ENCODE measurements around the gene ZDHHC6. TPM values are rescaled to one million over a fixed set of nuclear protein-coding genes. Genes with fewer than 3 reads are reported as not detected.
"Not testable (repeated sequence)": the region's sequence is repeated elsewhere in the genome, so short reads cannot be mapped to it uniquely, and the experiment has no call there.

The ZDHHC6 gene
- total and polyA plus RNA-seq, 2 donors (not counting 1 experiment from before 2014, with no cell fraction given), result 30.5 to 61.2 TPM

DNA sequence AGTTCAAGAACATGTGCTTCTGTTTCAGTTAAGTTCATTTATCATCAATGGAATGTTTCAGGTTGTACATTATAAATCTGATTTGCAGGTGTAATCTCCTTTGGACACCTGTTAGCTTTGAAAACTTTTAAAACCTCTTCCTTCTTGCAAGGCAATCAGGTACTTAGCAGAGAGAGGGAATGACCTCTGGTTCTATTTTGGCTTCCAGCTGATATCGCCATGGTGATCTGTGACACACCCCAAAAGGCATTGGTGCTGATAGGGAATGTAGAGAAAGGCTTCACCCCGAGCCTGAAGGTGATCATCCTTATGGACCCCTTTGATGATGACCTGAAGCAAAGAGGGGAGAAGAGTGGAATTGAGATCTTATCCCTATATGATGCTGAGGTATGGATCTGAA lies 37.4 kb downstream of the ZDHHC6 start:
- Mint-ChIP-seq H3K4me1 (peaks cover 4% of the 10 kb centered on the region), H3K27ac (no peak overlapping the region), H3K27me3 (no peaks in the 10 kb centered on the region), H3K9me3 (ENCODE audit: insufficient read depth) (peaks cover 6% of the 10 kb centered on the region), H3K4me3 (no peak overlapping the region)
- H3K4me3 ChIP-seq (ENCODE audit: control extremely low read depth in 1 of 5, extremely low read depth in 1 of 5, insufficient read depth in 1 of 5, low read depth in 2 of 5, low read length in 4 of 5), result no peak overlapping the region
- intact Hi-C loops (cut with micrococcal nuclease), result no loop called here
- no peaks in the 10 kb centered on the region for H4K20me1 ChIP-seq (ENCODE audit: control insufficient read depth, insufficient read depth, low read length, poor library complexity, severe bottlenecking)
- ChIA-PET POLR2A (no interaction called here), CTCF (interaction anchor here (1.3 kb wide), 1 partner anchor 8 kb away, joined by 3 read pairs; no protein-coding TSS in a partner anchor)
- no peaks in the 10 kb centered on the region for H3K79me2 ChIP-seq (ENCODE audit: control insufficient read depth, insufficient read depth, low read length)
- no peaks in the 10 kb centered on the region for H3K4me1 ChIP-seq (ENCODE audit: control insufficient read depth in 2 of 2, insufficient read depth in 2 of 2, low read length in 2 of 2)
- no peaks in the 10 kb centered on the region for H3K9me3 ChIP-seq (ENCODE audit: control extremely low read depth in 1 of 3, control insufficient read depth in 2 of 3, insufficient read depth in 1 of 3, low read length in 2 of 3)
- H3K4me2 ChIP-seq (replicated peaks; ENCODE audit: low read depth, low read length, poor library complexity, severe bottlenecking), result no peak overlapping the region
- TF ChIP-seq EZH2 (IDR thresholded peaks at IDR 0.05; ENCODE audit: borderline replicate concordance, insufficient read depth, low read depth, low read length, poor library complexity, severe bottlenecking), result no peak
- TF ChIP-seq, protein P1, sequence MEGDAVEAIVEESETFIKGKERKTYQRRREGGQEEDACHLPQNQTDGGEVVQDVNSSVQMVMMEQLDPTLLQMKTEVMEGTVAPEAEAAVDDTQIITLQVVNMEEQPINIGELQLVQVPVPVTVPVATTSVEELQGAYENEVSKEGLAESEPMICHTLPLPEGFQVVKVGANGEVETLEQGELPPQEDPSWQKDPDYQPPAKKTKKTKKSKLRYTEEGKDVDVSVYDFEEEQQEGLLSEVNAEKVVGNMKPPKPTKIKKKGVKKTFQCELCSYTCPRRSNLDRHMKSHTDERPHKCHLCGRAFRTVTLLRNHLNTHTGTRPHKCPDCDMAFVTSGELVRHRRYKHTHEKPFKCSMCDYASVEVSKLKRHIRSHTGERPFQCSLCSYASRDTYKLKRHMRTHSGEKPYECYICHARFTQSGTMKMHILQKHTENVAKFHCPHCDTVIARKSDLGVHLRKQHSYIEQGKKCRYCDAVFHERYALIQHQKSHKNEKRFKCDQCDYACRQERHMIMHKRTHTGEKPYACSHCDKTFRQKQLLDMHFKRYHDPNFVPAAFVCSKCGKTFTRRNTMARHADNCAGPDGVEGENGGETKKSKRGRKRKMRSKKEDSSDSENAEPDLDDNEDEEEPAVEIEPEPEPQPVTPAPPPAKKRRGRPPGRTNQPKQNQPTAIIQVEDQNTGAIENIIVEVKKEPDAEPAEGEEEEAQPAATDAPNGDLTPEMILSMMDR (IDR thresholded peaks at IDR 0.05), result no peak
- H3K27me3 ChIP-seq (replicated peaks in 1 of 4; ENCODE audit: control extremely low read depth in 1 of 4, control insufficient read depth in 3 of 4, insufficient read depth in 4 of 4, low read length in 3 of 4), result no peaks in the 10 kb centered on the region
- DNase-seq (no peak), ATAC-seq (ENCODE audit: low read depth) (no peak)
- no peak overlapping the region for H3K27ac ChIP-seq (ENCODE audit: low read length in 2 of 2)
- H3K9ac ChIP-seq (ENCODE audit: low read length), result no peak overlapping the region
- 100% methylated on average over 1 of the region's 2 CpGs for WGBS (ENCODE audit: insufficient coverage)
- H3K36me3 ChIP-seq (replicated peaks in 1 of 2; ENCODE audit: control extremely low read depth in 1 of 2, control insufficient read depth in 1 of 2, extremely low read depth in 1 of 2, insufficient read depth in 2 of 2, low read length in 1 of 2), result peaks cover 5 to 85% of the 10 kb centered on the region in 2 experiments
- no peak overlapping the region for H2AFZ ChIP-seq (ENCODE audit: insufficient read depth, low read depth, low read length, poor library complexity, severe bottlenecking)

DNA sequence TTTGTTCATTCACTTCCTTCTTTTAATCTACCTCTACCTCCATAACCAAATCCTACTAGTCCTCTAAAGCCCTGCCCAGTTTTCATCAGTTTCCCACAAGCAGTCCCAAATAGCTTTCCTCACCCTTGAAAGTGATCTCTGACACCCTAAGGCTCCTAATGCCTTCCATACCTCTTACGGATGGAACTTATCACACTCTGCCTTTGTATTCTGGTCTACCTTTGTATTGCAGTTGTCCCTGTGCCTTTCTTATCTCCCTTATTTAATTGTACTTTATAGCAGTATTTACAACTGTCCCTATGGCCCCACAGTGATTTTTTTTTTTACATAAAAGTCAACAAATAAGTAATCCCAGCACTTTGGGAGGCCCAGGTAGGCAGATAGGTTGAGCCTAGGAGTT lies 39.0 kb downstream of the ZDHHC6 start:
- peaks cover 4% of the 10 kb centered on the region for H3K4me1 Mint-ChIP-seq
- no peaks in the 10 kb centered on the region for H3K27me3 Mint-ChIP-seq
- ChIA-PET POLR2A (no interaction called here), CTCF (interaction anchor here (1.2 kb wide), 1 partner anchor 64 kb away, joined by 4 read pairs; no protein-coding TSS in a partner anchor)
- H3K9ac ChIP-seq (ENCODE audit: low read length), result no peak overlapping the region
- DNase-seq (no peak), ATAC-seq (ENCODE audit: low read depth) (no peak)
- H3K4me1 ChIP-seq (ENCODE audit: control insufficient read depth in 2 of 2, insufficient read depth in 2 of 2, low read length in 2 of 2), result no peaks in the 10 kb centered on the region
- H3K27ac Mint-ChIP-seq, result no peak overlapping the region
- no peaks in the 10 kb centered on the region for H3K79me2 ChIP-seq (ENCODE audit: control insufficient read depth, insufficient read depth, low read length)
- H4K20me1 ChIP-seq (ENCODE audit: control insufficient read depth, insufficient read depth, low read length, poor library complexity, severe bottlenecking), result no peaks in the 10 kb centered on the region
- H3K36me3 ChIP-seq (replicated peaks in 1 of 2; ENCODE audit: control extremely low read depth in 1 of 2, control insufficient read depth in 1 of 2, extremely low read depth in 1 of 2, insufficient read depth in 2 of 2, low read length in 1 of 2), result peaks cover 6 to 90% of the 10 kb centered on the region in 2 experiments
- H3K9me3 Mint-ChIP-seq (ENCODE audit: insufficient read depth), result peaks cover 6% of the 10 kb centered on the region
- H3K4me3 Mint-ChIP-seq, result no peak overlapping the region
- H3K27me3 ChIP-seq (replicated peaks in 1 of 4; ENCODE audit: control extremely low read depth in 1 of 4, control insufficient read depth in 3 of 4, insufficient read depth in 4 of 4, low read length in 3 of 4), result no peaks in the 10 kb centered on the region
- TF ChIP-seq, protein P1 (IDR thresholded peaks at IDR 0.05), result no peak
- no peak for TF ChIP-seq EZH2 (IDR thresholded peaks at IDR 0.05; ENCODE audit: borderline replicate concordance, insufficient read depth, low read depth, low read length, poor library complexity, severe bottlenecking)
- H2AFZ ChIP-seq (ENCODE audit: insufficient read depth, low read depth, low read length, poor library complexity, severe bottlenecking), result no peak overlapping the region
- no peak overlapping the region for H3K27ac ChIP-seq (ENCODE audit: low read length in 2 of 2)
- H3K4me2 ChIP-seq (replicated peaks; ENCODE audit: low read depth, low read length, poor library complexity, severe bottlenecking), result no peak overlapping the region
- intact Hi-C loops (cut with micrococcal nuclease), result no loop called here
- no peaks in the 10 kb centered on the region for H3K9me3 ChIP-seq (ENCODE audit: control extremely low read depth in 1 of 3, control insufficient read depth in 2 of 3, insufficient read depth in 1 of 3, low read length in 2 of 3)
- H3K4me3 ChIP-seq (ENCODE audit: control extremely low read depth in 1 of 5, extremely low read depth in 1 of 5, insufficient read depth in 1 of 5, low read depth in 2 of 5, low read length in 4 of 5), result no peak overlapping the region
- no CpG with 5 or more reads among the region's 1 CpG for WGBS (ENCODE audit: insufficient coverage)

DNA sequence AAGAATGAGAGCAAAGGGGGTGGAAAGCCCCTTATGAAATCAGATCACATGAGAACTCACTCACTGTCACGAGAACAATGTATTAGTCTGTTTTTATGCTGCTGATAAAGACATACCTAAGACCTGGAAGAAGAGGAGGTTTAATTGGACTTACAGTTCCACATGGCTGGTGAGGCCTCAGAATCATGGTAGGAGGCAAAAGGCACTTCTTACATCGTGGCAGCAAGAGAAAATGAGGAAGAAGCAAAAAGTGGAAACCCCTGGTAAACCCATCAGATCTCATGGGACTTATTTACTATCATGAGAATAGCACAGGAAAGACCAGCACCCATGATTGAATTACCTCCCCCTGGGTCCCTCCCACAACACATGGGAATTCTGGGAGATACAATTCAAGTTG lies 39.9 kb downstream of the ZDHHC6 start:
- H3K4me2 ChIP-seq (replicated peaks; ENCODE audit: low read depth, low read length, poor library complexity, severe bottlenecking); H3K27me3 Mint-ChIP-seq; H3K4me3 ChIP-seq (ENCODE audit: control extremely low read depth in 1 of 5, extremely low read depth in 1 of 5, insufficient read depth in 1 of 5, low read depth in 2 of 5, low read length in 4 of 5); H3K4me3 Mint-ChIP-seq; H3K4me1 ChIP-seq (ENCODE audit: control insufficient read depth in 2 of 2, insufficient read depth in 2 of 2, low read length in 2 of 2); intact Hi-C loops (cut with micrococcal nuclease); H3K27me3 ChIP-seq (replicated peaks in 1 of 4; ENCODE audit: control extremely low read depth in 1 of 4, control insufficient read depth in 3 of 4, insufficient read depth in 4 of 4, low read length in 3 of 4); H3K9me3 ChIP-seq (ENCODE audit: control extremely low read depth in 1 of 3, control insufficient read depth in 2 of 3, insufficient read depth in 1 of 3, low read length in 2 of 3); H2AFZ ChIP-seq (ENCODE audit: insufficient read depth, low read depth, low read length, poor library complexity, severe bottlenecking); POLR2A ChIA-PET; H3K4me1 Mint-ChIP-seq; H3K27ac ChIP-seq (ENCODE audit: low read length in 2 of 2); H3K79me2 ChIP-seq (ENCODE audit: control insufficient read depth, insufficient read depth, low read length); ATAC-seq (ENCODE audit: low read depth); H4K20me1 ChIP-seq (ENCODE audit: control insufficient read depth, insufficient read depth, low read length, poor library complexity, severe bottlenecking); CTCF ChIA-PET; H3K9ac ChIP-seq (ENCODE audit: low read length); H3K9me3 Mint-ChIP-seq (ENCODE audit: insufficient read depth): not testable (repeated sequence)
- peak overlapping the region; percentile 7 for H3K27ac Mint-ChIP-seq
- DNase-seq, result peak; percentile 16
- H3K36me3 ChIP-seq (replicated peaks in 1 of 2; ENCODE audit: control extremely low read depth in 1 of 2, control insufficient read depth in 1 of 2, extremely low read depth in 1 of 2, insufficient read depth in 2 of 2, low read length in 1 of 2), result peaks cover 6 to 89% of the 10 kb centered on the region in 2 experiments
- WGBS (ENCODE audit: insufficient coverage), result 0% methylated on average over 1 of the region's 2 CpGs

Data from B cell (primary cell).